ENCODE measurements around the gene MAP3K14.

- TF ChIP-seq REST (IDR thresholded peaks at IDR 0.05; ENCODE audit: low read depth) (no peak), FOXM1 (IDR thresholded peaks at IDR 0.05; ENCODE audit: borderline replicate concordance, low read depth) (no peak), CEBPB (IDR thresholded peaks at IDR 0.05) (no peak), TAF1 (IDR thresholded peaks at IDR 0.05; ENCODE audit: low read depth) (no peak), TCF12 (IDR thresholded peaks at IDR 0.05; ENCODE audit: low read depth) (no peak)
- TF ChIP-seq, protein P1, sequence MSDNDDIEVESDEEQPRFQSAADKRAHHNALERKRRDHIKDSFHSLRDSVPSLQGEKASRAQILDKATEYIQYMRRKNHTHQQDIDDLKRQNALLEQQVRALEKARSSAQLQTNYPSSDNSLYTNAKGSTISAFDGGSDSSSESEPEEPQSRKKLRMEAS (IDR thresholded peaks at IDR 0.05), result no peak
Observed at GRCh38 chr17:45284176-45285140, 32.4 kb downstream of the MAP3K14 start.

Data from Ishikawa (cell line).